ENCODE data around the gene NPC2.

Gene NPC2

DNA sequence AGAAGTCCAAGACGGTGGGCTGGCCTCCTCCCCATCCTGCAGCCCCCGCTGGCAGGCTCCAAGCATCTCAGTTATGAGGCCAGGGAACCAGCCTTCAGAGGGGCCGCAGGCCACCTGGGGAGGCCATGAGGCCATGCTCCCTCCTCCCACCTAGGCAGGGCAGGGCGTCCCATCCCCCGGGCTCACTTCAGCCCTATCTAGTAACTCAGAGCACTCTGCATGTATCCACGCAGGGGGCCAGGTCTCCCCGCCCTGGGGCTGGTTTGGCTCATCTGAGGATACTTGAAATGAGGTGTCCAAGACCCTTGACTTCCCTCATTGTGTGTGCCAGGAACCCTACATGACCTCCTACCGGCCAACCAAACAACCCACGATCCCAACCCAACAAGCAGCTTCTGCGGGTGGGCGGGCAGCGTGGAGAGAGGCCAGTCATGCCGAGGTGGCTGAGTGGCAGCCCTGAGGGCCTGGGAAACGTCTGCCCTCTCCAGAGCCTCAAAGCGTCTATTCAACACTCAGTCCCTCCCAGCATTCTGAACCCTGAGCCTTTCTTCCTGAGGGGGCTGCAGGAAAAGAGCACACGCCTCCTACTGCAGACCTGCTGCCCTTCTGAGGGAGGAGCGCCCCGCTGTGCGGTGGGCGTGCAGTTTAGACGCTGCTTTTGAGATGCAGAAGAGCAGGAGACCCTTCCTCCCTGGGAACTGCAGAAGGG lies 17.3 kb upstream of the NPC2 start:
- TF ChIP-seq TAF1 (IDR thresholded peaks at IDR 0.05; ENCODE audit: borderline replicate concordance, insufficient read depth, low read length) (no peak), REST (IDR thresholded peaks at IDR 0.05; ENCODE audit: insufficient read depth in 1 of 2, low read depth in 2 of 2, low read length in 2 of 2) (no peak), POLR2AphosphoS5 (IDR thresholded peaks at IDR 0.05; ENCODE audit: low read depth, low read length) (no peak)

GRCh38 chr14:74509587-74510222 lies 16.6 kb upstream of the NPC2 start:
- TF ChIP-seq SIN3A (IDR thresholded peaks at IDR 0.05; ENCODE audit: borderline replicate concordance, insufficient read depth, low read length) (no peak), POLR2AphosphoS5 (IDR thresholded peaks at IDR 0.05; ENCODE audit: low read depth, low read length) (no peak), FOXP2 (optimal IDR thresholded peaks at IDR 0.05; ENCODE audit: borderline replicate concordance, extremely low read depth, extremely low read length, insufficient read depth) (no peak), TAF1 (IDR thresholded peaks at IDR 0.05; ENCODE audit: borderline replicate concordance, insufficient read depth, low read length) (no peak), REST (IDR thresholded peaks at IDR 0.05; ENCODE audit: insufficient read depth in 1 of 2, low read depth in 2 of 2, low read length in 2 of 2) (no peak)

DNA sequence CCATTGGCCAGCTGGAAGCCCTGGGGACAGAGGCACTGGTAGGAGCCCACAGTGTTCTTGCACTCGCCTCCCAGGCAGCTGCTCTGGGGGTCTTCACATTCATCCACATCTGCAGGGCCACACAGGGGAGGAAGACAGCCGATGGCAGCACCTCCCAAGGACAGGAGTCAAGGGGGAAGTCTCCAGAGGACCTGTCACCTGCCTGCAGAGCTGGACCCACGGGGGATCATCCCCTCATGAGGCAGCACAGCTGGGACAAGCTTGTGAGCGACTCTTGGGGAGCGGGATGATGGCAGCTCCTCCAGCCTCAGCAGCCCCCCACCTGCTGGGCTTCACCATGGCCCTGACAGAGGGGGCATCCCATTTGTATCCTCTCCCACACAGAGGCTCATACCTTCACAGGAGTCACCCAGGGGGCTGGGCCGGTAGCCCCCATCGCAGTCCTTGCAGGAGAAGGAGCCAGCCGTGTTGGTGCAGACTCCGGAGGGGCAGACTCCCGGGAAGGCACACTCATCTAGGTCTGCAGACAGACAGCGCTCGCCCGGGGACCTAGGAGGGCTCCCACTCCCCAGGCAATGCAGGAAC lies 15.8 kb upstream of the NPC2 start:
- TF ChIP-seq FOXP2 (optimal IDR thresholded peaks at IDR 0.05; ENCODE audit: borderline replicate concordance, extremely low read depth, extremely low read length, insufficient read depth) (no peak), SIN3A (IDR thresholded peaks at IDR 0.05; ENCODE audit: borderline replicate concordance, insufficient read depth, low read length) (no peak), TAF1 (IDR thresholded peaks at IDR 0.05; ENCODE audit: borderline replicate concordance, insufficient read depth, low read length) (no peak), REST (IDR thresholded peaks at IDR 0.05; ENCODE audit: insufficient read depth in 1 of 2, low read depth in 2 of 2, low read length in 2 of 2) (no peak), POLR2AphosphoS5 (IDR thresholded peaks at IDR 0.05; ENCODE audit: low read depth, low read length) (no peak)

- TF ChIP-seq SIN3A (IDR thresholded peaks at IDR 0.05; ENCODE audit: borderline replicate concordance, insufficient read depth, low read length) (no peak), POLR2AphosphoS5 (IDR thresholded peaks at IDR 0.05; ENCODE audit: low read depth, low read length) (no peak), TAF1 (IDR thresholded peaks at IDR 0.05; ENCODE audit: borderline replicate concordance, insufficient read depth, low read length) (no peak), REST (IDR thresholded peaks at IDR 0.05; ENCODE audit: insufficient read depth in 1 of 2, low read depth in 2 of 2, low read length in 2 of 2) (no peak), FOXP2 (optimal IDR thresholded peaks at IDR 0.05; ENCODE audit: borderline replicate concordance, extremely low read depth, extremely low read length, insufficient read depth) (no peak)
Measured at GRCh38 chr14:74508292-74508731, 15.2 kb upstream of the NPC2 start.
